22Rv1 (cell line): ENCODE results near the gene DDI1.

Source experiments
- H3K27ac ChIP-seq: fragments of 450-650 bp; 2 replicates; pipeline ENCODE4 v1.5.1; 2017
- CTCF ChIP-seq: fragments of 450-650 bp; IDR thresholded peaks from 2 replicates; pipeline ENCODE4 v1.5.1; 2017; ENCODE audit warnings: mild to moderate bottlenecking
- ZFX ChIP-seq: fragments of 450-650 bp; IDR thresholded peaks from 2 replicates; pipeline ENCODE4 v1.6.1; 2017; ENCODE audit warnings: antibody characterized with exemption, borderline replicate concordance

DDI1 gene

DNA sequence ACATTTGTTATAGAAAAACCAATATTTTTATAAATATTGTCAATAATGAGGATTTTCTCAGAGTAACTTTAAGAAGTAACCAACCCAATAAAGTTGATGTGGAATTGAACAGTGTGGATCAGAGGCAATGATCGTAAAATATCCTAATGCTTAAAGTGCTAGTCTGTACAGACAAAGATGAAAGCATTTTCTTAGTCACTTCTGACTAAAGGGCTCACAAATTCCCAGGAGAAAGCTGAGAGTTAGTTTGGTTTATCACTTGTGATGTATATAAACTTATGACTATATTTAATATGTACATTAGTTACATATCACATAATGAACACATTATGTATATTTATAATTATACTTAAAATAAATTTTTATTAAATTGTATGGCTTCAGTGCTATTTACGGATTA lies 25.4 kb upstream of the DDI1 start:
- TF ChIP-seq CTCF (no peak), ZFX (no peak)
- no peak overlapping the region for H3K27ac ChIP-seq

GRCh38 chr11:104015649-104016415 lies 20.6 kb upstream of the DDI1 start:
- TF ChIP-seq CTCF = no peak
- no peak for TF ChIP-seq ZFX
- no peak overlapping the region for H3K27ac ChIP-seq

- TF ChIP-seq CTCF (no peak), ZFX (no peak)
- no peak overlapping the region for H3K27ac ChIP-seq
Observed at GRCh38 chr11:104024572-104024971, 11.9 kb upstream of the DDI1 start.

DNA sequence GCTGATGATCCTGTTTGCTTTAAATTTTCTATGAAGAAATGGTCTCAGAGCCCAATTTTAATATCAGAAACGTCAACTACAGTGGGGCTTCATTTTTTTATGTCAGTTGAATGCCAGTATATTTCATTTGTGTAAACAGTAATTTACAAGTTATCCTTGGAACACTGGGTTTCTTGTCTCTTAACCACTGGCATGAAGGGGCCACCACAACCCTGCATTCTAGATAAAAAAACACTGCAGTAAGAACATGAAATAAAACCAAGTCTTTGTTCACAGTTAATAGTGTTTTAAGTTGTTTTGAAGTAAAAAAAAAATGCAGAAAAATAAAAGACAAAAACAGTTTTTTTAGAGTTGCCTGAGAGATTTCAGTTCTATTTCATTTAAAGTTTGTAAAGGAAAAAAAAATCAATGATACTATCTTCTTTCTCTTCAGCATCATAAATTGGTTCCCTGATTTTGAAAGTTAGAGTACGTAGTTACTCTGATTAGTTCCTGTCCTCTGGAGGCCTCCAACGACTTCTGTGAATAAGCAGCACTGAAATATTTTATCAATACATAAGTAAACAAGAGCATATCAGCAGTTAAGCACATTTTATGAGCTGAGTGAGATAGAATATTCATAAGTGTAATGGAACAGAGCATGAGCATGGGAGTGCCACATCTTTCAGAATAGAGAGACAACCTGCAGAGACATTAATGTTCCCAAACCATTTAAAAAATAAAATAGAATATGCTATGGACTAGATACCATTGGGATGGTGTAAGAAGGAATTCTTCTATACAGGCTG lies 7.8 kb upstream of the DDI1 start:
- H3K27ac ChIP-seq = no peak overlapping the region
- TF ChIP-seq CTCF (no peak), ZFX (no peak)

- TF ChIP-seq ZFX = no peak
- TF ChIP-seq CTCF = no peak
- no peak overlapping the region for H3K27ac ChIP-seq
Observed at GRCh38 chr11:104033134-104033533, 3.3 kb upstream of the DDI1 start.

DNA sequence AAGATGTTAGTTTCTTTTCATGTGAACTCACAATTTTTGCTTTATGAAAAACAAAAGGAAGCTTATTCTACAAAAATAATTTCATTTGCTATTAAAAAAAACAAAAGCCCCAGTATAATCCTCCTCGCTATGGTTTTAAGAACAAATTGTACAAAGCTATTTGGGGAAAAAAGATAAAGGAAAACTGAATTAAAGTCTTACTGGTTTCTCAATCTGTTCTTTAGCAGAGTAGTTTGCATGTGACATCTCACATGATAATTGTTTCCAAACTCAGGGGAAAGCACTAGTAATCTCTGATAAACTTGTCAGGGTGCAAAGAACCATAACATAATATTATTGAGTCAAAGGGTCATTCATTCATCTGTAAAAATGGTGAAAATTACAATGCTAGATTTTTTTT lies 2.9 kb upstream of the DDI1 start:
- no peak for TF ChIP-seq CTCF
- no peak for TF ChIP-seq ZFX
- no peak overlapping the region for H3K27ac ChIP-seq

- no peak for TF ChIP-seq CTCF
- TF ChIP-seq ZFX = no peak
- H3K27ac ChIP-seq = no peak overlapping the region
Observed at GRCh38 chr11:104036995-104037394, 555 bp downstream of the DDI1 start.
